Pancreas (tissue), 10 donors: Measurements from ENCODE around the gene GPR15LG. TPM values are rescaled to one million over a fixed set of nuclear protein-coding genes. Genes with fewer than 3 reads are reported as not detected.
A peak's percentile ranks its signal among the peaks of the same experiment; 100 is the strongest.
"Not testable (repeated sequence)": the region's sequence is repeated elsewhere in the genome, so short reads cannot be mapped to it uniquely, and the experiment has no call there.

ENCODE experiments used
- ATAC-seq, 4 donors: fragments of 200-7000 bp; cut with Tn5 transposase; one replicate each; pipeline versions ENCODE4 v1.8.0 to v1.9.1; 2020; ENCODE audit warnings: mild to moderate bottlenecking in 4 of 4, moderate library complexity in 4 of 4
- DNase-seq, 6 donors: peaks; one replicate each; pipeline ENCODE4 v3.0.0-alpha.2; 2020
- FAIRE-seq: peaks from 2 replicates; lab custom pipeline; 2012; peaks lifted over from hg19 to GRCh38; lab: Jason Lieb, UNC
- H3K27ac ChIP-seq, 4 donors: fragments of 200-600 bp; sonication (generic); 1 replicate in 3 of 4; 2 replicates in 1 of 4; pipeline versions ENCODE4 v1.5.0 to v1.8.0; 2020
- H3K27me3 ChIP-seq, 4 donors: fragments of 200-600 bp; one replicate each; pipeline ENCODE4 v1.8.0; 2021
- H3K36me3 ChIP-seq, 3 donors: fragments of 200-600 bp; sonication (generic) in 1 of 3; one replicate each; pipeline versions ENCODE4 v1.5.0 to v1.8.0; 2020 to 2021
- H3K4me1 ChIP-seq, 3 donors: fragments of 200-600 bp; one replicate each; pipeline ENCODE4 v1.8.0; 2021
- H3K4me3 ChIP-seq, 4 donors: fragments of 200-600 bp; sonication (generic) in 2 of 4; one replicate each; pipeline versions ENCODE4 v1.5.0 to v1.8.0; 2020 to 2021
- H3K9me3 ChIP-seq, 4 donors: fragments of 200-600 bp; one replicate each; pipeline ENCODE4 v1.8.0; 2021
- CTCF ChIP-seq, 4 donors: fragments of 200-600 bp; sonication (generic) in 3 of 4; IDR thresholded peaks; one replicate each; pipeline versions ENCODE4 v1.5.0 to v1.8.0; 2021; ENCODE audit warnings: antibody characterized with exemption in 4 of 4
- WGBS, 2 donors: extraction: QIAGEN DNeasy Blood & Tissue Kit; methylation state at CpG; one replicate each; pipeline ENCODE4 v1.1.7; 2013; 5-methylcytosine and 5-hydroxymethylcytosine counted together
- intact Hi-C, 3 donors: fragments of 100-400 bp; cut with DNase I; formaldehyde crosslinking; loops; one replicate each; pipeline versions ENCODE4 v1.11.1 to v1.14.2; 2022
- polyA plus RNA-seq, 2 donors: library from polyadenylated mRNA; stranded (reverse); fragments of 200-250 nt; gene quantifications; one replicate each; pipeline ENCODE4 v1.2.3, GENCODE V29; 2013
- total RNA-seq, 6 donors: library from RNA; stranded (reverse); fragmentation: NEBNext Ultra II Directional in 4 of 6; extraction: Animal tissue kit (Norgen Biotek cat#: 25700) in 4 of 6; gene quantifications; one replicate each; pipeline versions ENCODE4 v1.2.1 to v1.2.4, GENCODE V29; 2021 to 2023
- donor health status: healthy with polysubstance abuse.
- donor health status: DM: no; HTN: no; CAD: no; lungs with moderate emphysema.
- donor health status: DM: no; HTN: no; CAD: no.
- donor health status: control.
- donor health status: control.
- donor health status: Bipolar disorder and iron deficiency.
- donor health status: DM: yes; HTN: yes; CAD: no.
- donor health status: DM: no; HTN: no; CAD: no.
- donor health status: DM: no; HTN: no; CAD: no.
- donor health status: DM: yes; HTN: yes; CAD: no.

Gene GPR15LG
- total and polyA plus RNA-seq, 8 donors = 0.09 to 0.32 (median 0.23) TPM; not detected in 5

- no peak for ATAC-seq
- intact Hi-C loops = no loop called here
- no peaks in the 10 kb centered on the region for H3K4me1 ChIP-seq
- DNase-seq = no peak
- no peak overlapping the region for H3K4me3 ChIP-seq
- no peaks in the 10 kb centered on the region for H3K36me3 ChIP-seq
- H3K9me3 ChIP-seq = no peaks in the 10 kb centered on the region
- peaks cover 0 to 3% (median 0%) of the 10 kb centered on the region in 4 donors for H3K27me3 ChIP-seq
- WGBS, 2 donors = 62 to 66% methylated on average over 2 of the region's 2 CpGs
- H3K27ac ChIP-seq = no peak overlapping the region
- no peak for FAIRE-seq
- TF ChIP-seq CTCF (IDR thresholded peaks at IDR 0.05) = no peak
These were observed 9.6 kb upstream of the GPR15LG start for GRCh38 chr10:84163996-84164395.

GRCh38 chr10:84164442-84164841 is 9.2 kb upstream of the GPR15LG start:
- 42 to 47% methylated on average over 2 of the region's 2 CpGs for WGBS, 2 donors

GRCh38 chr10:84166620-84167288 is 6.8 kb upstream of the GPR15LG start:
- FAIRE-seq (no peak), ATAC-seq (no peak), DNase-seq (no peak)
- no peak for TF ChIP-seq CTCF (IDR thresholded peaks at IDR 0.05)
- Histone ChIP-seq H3K27me3 (peaks cover 0 to 2% (median 0%) of the 10 kb centered on the region in 4 donors), H3K9me3 (no peaks in the 10 kb centered on the region), H3K36me3 (no peaks in the 10 kb centered on the region), H3K4me1 (no peaks in the 10 kb centered on the region), H3K27ac (no peak overlapping the region), H3K4me3 (no peak overlapping the region)
- WGBS, 2 donors = 75 to 88% methylated on average over 4 of the region's 4 CpGs
- intact Hi-C loops = no loop called here

More at GRCh38 chr10:84164442-84164841, 9.2 kb upstream of the GPR15LG start:
- Histone ChIP-seq H3K36me3 (no peaks in the 10 kb centered on the region), H3K27ac (no peak overlapping the region), H3K9me3 (no peaks in the 10 kb centered on the region), H3K4me1 (no peaks in the 10 kb centered on the region), H3K4me3 (no peak overlapping the region), H3K27me3 (peaks cover 0 to 3% (median 0%) of the 10 kb centered on the region in 4 donors)
- intact Hi-C loops = no loop called here
- ATAC-seq (no peak), DNase-seq (no peak), FAIRE-seq (no peak)
- TF ChIP-seq CTCF (IDR thresholded peaks at IDR 0.05) = no peak

- H3K27ac ChIP-seq, H3K9me3 ChIP-seq, intact Hi-C loops, H3K36me3 ChIP-seq, FAIRE-seq, DNase-seq, H3K4me3 ChIP-seq, ATAC-seq, H3K27me3 ChIP-seq, H3K4me1 ChIP-seq: not testable (repeated sequence)
- WGBS, 2 donors = 77 to 90% methylated on average over 2 of the region's 2 CpGs
These were observed 6.3 kb upstream of the GPR15LG start for GRCh38 chr10:84167289-84167653.

GRCh38 chr10:84168382-84168781 is 5.2 kb upstream of the GPR15LG start:
- FAIRE-seq, H3K27ac ChIP-seq, H3K36me3 ChIP-seq, H3K27me3 ChIP-seq, H3K4me3 ChIP-seq, intact Hi-C loops, DNase-seq, H3K4me1 ChIP-seq, H3K9me3 ChIP-seq, ATAC-seq: not testable (repeated sequence)
- WGBS, 2 donors = 88 to 94% methylated on average over 10 of the region's 10 CpGs

GRCh38 chr10:84171237-84171636 is 2.4 kb upstream of the GPR15LG start:
- intact Hi-C loops, ATAC-seq, H3K4me3 ChIP-seq, H3K36me3 ChIP-seq, FAIRE-seq, H3K4me1 ChIP-seq, DNase-seq, H3K9me3 ChIP-seq, H3K27ac ChIP-seq, H3K27me3 ChIP-seq: not testable (repeated sequence)
- WGBS, 2 donors = 81 to 85% methylated on average over 2 of the region's 2 CpGs

GRCh38 chr10:84171700-84172466 is 1.7 kb upstream of the GPR15LG start:
- H3K4me3 ChIP-seq, ATAC-seq, H3K4me1 ChIP-seq, DNase-seq, intact Hi-C loops, H3K36me3 ChIP-seq, H3K9me3 ChIP-seq, FAIRE-seq, H3K27me3 ChIP-seq: not testable (repeated sequence)
- peak overlapping the region in 1 of 4 donors; percentile 40 for H3K27ac ChIP-seq
- WGBS, 2 donors = 76 to 86% methylated on average over 20 of the region's 21 CpGs
